Glutamatergic neuron (in vitro differentiated cells): ENCODE results near the gene MCUR1. TPM values are rescaled to one million over a fixed set of nuclear protein-coding genes. Genes with fewer than 3 reads are reported as not detected.
"Not testable (repeated sequence)": the region's sequence is repeated elsewhere in the genome, so short reads cannot be mapped to it uniquely, and the experiment has no call there.

Source experiments
- DNase-seq: peaks from one replicate; pipeline ENCODE4 v3.0.0; 2022
- H3K27ac Mint-ChIP-seq: one replicate; pipeline ENCODE4 v1.8.0; 2020; ENCODE audit warnings: mild to moderate bottlenecking, mixed read lengths, inconsistent platforms; ENCODE audit not compliant: unreplicated experiment
- H3K27me3 Mint-ChIP-seq: one replicate; pipeline ENCODE4 v1.8.0; 2020; ENCODE audit warnings: mild to moderate bottlenecking, moderate library complexity, mixed read lengths, inconsistent platforms; ENCODE audit not compliant: unreplicated experiment
- H3K36me3 Mint-ChIP-seq: one replicate; pipeline ENCODE4 v1.8.0; 2020; ENCODE audit warnings: mild to moderate bottlenecking, mixed read lengths, inconsistent platforms; ENCODE audit not compliant: unreplicated experiment
- H3K4me1 Mint-ChIP-seq: one replicate; pipeline ENCODE4 v1.8.0; 2020; ENCODE audit warnings: mild to moderate bottlenecking, low read depth, mixed read lengths, inconsistent platforms; ENCODE audit not compliant: unreplicated experiment
- H3K4me3 Mint-ChIP-seq: one replicate; pipeline ENCODE4 v1.8.0; 2020; ENCODE audit warnings: mild to moderate bottlenecking, mixed read lengths, inconsistent platforms; ENCODE audit not compliant: unreplicated experiment
- H3K9me3 Mint-ChIP-seq: one replicate; pipeline ENCODE4 v1.8.0; 2020; ENCODE audit warnings: mild to moderate bottlenecking, moderate library complexity, mixed read lengths, inconsistent platforms; ENCODE audit not compliant: unreplicated experiment
- CTCF ChIP-seq: fragments of 200-600 bp; sonication (generic); IDR thresholded peaks from one replicate; pipeline ENCODE4 v1.5.0; 2021; ENCODE audit not compliant: partially characterized antibody, unreplicated experiment
- long read RNA-seq: library from polyadenylated mRNA; unstranded; transcript quantifications from one replicate; pipeline ENCODE4 v2.0.0, GENCODE V29; 2020; ENCODE audit not compliant: unreplicated experiment
- total RNA-seq: library from RNA; stranded (reverse); fragmentation: NEBNext Ultra II Directional; extraction: Animal tissue kit (Norgen Biotek cat#: 25700); gene quantifications from one replicate; pipeline ENCODE4 v1.2.1, GENCODE V29; 2021; ENCODE audit not compliant: unreplicated experiment

Gene MCUR1
- 14.1 TPM for total RNA-seq
- long read RNA-seq, full-length matches to known transcripts, result 16 of 16 reads
- long read RNA-seq, partial matches to known transcripts, result 0 of 16 reads
- long read RNA-seq, other reads (novel, unspliced or antisense), result 0 of 16 reads

DNA sequence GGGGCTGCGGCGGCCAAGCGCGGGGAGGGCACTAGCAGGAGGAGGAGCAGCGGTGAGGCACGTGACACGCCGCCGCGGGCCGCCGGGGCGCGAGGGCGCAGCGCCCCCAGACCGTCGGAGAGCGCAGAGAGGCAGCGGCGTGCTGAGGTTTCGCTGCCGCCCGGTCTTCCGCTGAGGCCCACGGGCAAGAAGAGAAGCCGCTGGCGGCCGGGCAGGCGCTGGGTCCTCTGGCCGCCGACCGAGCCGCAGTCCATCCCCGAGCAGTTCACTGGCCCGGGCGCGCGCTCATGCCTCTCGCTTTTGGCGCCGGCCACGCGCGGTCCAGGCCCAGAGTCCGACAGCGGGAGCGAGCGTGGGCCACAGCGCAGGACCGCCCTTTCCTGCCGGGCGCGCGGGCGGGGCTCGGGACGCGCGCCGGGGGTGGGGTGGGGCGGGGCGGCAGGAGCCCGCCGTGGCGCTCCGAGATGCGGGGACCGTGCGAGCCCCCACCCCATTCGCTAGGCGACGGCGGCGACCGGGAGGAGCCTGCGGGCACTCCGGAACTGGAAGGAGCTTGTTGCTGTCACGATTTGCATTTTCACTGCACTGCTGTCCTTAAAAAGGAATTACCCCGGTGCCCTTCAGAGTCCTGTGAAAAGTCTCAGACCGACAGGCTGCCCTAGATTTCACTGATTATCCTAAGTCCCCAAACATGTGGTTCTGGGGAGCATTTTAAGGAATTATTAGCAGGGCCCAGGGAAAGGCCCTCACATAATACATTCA is at the start of gene MCUR1:
MCUR1 (minus strand) TSS at position 382 of the 762 bp plus-strand sequence; CDS start at position 254, 128 bp downstream.
- DNase-seq, result peak; percentile 83
- Mint-ChIP-seq H3K27me3 (peaks cover 2% of the 10 kb centered on the region), H3K4me3 (peak within 1 kb of the TSS; percentile 95), H3K36me3 (no peaks in the 10 kb centered on the region), H3K9me3 (peaks cover 4% of the 10 kb centered on the region), H3K4me1 (peaks cover 3% of the 10 kb centered on the region), H3K27ac (peak within 1 kb of the TSS; percentile 85)
- no peak for TF ChIP-seq CTCF

GRCh38 chr6:13863699-13864155 is 49.4 kb upstream of the MCUR1 start:
- Mint-ChIP-seq H3K4me3 (no peak overlapping the region), H3K27ac (no peak overlapping the region), H3K36me3 (peaks cover 15% of the 10 kb centered on the region), H3K27me3 (peaks cover 1% of the 10 kb centered on the region), H3K9me3 (peaks cover 4% of the 10 kb centered on the region), H3K4me1 (no peaks in the 10 kb centered on the region)
- no peak for TF ChIP-seq CTCF
- DNase-seq, result no peak

DNA sequence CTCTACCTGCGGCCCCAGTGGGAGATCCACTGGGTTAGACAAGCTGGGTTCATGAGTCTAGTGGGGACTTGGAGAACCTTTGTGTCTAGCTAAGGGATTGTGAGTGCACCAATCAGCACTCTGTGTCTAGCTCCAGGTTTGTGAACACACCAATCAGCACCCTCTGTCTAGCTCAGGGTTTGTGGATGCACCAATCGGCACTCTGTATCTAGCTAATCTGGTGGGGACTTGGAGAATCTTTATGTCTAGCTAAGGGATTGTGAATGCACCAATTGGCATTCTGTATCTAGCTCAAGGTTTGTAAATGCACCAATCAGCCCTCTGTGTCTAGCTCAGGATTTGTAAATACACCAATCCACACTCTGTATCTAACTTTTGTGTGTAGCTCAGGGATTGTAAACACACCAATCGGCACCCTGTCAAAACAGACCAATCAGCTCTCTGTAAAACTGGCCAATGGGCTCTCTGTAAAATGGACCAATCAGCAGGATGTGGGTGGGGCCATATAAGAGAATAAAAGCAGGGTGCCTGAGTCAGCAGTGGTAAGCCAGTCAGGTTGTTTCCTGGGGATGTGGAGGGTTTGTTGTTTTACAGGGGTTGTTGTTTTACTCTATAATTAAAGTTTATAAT is 46.3 kb upstream of the MCUR1 start:
- H3K27ac Mint-ChIP-seq, H3K9me3 Mint-ChIP-seq: not testable (repeated sequence)

DNA sequence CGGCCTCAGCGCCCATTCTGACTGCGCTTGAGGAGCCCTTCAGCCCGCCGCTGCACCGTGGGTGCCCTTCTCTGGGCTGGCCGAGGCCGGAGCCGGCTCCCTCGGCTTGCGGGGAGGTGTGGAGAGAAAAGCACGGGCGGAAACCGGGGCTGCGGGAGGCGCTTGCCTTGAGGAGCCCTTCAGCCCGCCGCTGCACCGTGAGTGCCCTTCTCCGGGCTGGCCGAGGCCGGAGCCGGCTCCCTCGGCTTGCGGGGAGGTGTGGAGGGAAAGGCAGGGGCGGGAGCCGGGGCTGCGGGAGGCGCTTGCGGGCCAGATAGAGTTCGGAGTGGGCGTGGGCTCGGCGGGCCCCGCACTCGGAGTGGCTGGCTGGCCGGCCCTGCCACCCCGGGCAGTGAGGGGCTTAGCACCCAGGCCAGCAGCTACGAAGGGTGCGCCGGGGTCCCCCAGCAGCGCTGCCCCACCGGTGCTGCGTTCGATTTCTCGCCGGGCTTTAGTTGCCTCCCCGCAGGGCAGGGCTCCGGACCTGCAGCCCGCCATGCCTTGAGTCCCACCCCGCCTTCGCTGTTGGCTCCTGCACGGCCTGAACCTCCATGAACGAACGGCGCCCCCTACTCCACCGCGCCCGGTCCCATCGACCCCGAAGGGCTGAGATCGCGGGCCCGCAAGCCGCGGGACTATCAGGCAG is 45.7 kb upstream of the MCUR1 start:
- peaks cover 1% of the 10 kb centered on the region for H3K27me3 Mint-ChIP-seq
- H3K4me1 Mint-ChIP-seq, result no peaks in the 10 kb centered on the region
- no peak for TF ChIP-seq CTCF
- H3K4me3 Mint-ChIP-seq, result peak overlapping the region; percentile 59
- H3K27ac Mint-ChIP-seq, result no peak overlapping the region
- H3K36me3 Mint-ChIP-seq, result peaks cover 21% of the 10 kb centered on the region
- peak; percentile 53 for DNase-seq
- peaks cover 4% of the 10 kb centered on the region for H3K9me3 Mint-ChIP-seq

More for the DNA sequence above, 46.3 kb upstream of the MCUR1 start:
- Mint-ChIP-seq H3K4me3 (peak overlapping the region; percentile 59), H3K36me3 (peaks cover 15% of the 10 kb centered on the region)
- not testable (repeated sequence) for H3K4me1 Mint-ChIP-seq, H3K27me3 Mint-ChIP-seq, DNase-seq

DNA sequence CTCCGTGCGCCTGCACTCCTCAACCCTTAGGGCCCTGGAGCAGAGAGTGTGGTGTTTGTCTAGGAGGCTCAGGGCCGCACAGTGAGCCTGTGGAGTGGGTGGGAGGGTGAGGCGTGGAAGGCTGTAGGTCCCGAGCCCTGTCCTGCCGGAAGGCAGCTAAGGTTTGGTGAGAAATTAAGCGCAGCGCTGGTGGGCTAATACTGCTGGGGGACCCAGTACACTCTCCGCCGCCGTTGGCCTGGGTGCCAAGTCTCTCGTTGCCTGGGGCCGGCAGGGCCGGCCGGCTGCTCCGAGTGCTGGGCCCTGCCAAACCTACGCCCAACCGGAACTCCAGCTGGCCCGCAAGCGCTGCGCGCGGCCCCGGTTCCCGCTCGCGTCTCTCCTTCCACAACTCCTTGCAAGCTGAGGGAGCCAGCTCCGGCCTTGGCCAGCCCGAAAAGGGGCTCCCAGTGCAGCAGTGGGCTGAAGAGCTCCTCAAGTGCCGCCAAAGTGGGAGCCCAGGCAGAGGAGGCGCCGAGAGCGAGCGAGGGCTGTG is 40.4 kb upstream of the MCUR1 start:
- H3K9me3 Mint-ChIP-seq, result no peaks in the 10 kb centered on the region
- no peak overlapping the region for H3K4me3 Mint-ChIP-seq
- peaks cover 5% of the 10 kb centered on the region for H3K36me3 Mint-ChIP-seq
- no peaks in the 10 kb centered on the region for H3K4me1 Mint-ChIP-seq
- H3K27ac Mint-ChIP-seq, result no peak overlapping the region
- no peak for TF ChIP-seq CTCF
- DNase-seq, result no peak
- H3K27me3 Mint-ChIP-seq, result no peaks in the 10 kb centered on the region
